HEK293 (cell line): ENCODE results near the gene VPS50.

Experiments
- ATF2 ChIP-seq: fragments of 450-650 bp; formaldehyde crosslinking; IDR thresholded peaks from 2 replicates; pipeline ENCODE4 v1.5.1; 2016; ENCODE audit warnings: missing biosample characterization, missing genetic modification characterization, low read depth
- GLI4 ChIP-seq: fragments of 450-650 bp; formaldehyde crosslinking; IDR thresholded peaks from 2 replicates; pipeline ENCODE4 v1.5.1; 2016; ENCODE audit warnings: missing biosample characterization, missing genetic modification characterization
- PRDM4 ChIP-seq: fragments of 450-650 bp; formaldehyde crosslinking; IDR thresholded peaks from 2 replicates; pipeline ENCODE4 v1.5.1; 2017; ENCODE audit warnings: missing biosample characterization, missing genetic modification characterization
- SCRT1 ChIP-seq: fragments of 450-650 bp; formaldehyde crosslinking; IDR thresholded peaks from 2 replicates; pipeline ENCODE4 v1.5.1; 2016; ENCODE audit warnings: missing biosample characterization, missing genetic modification characterization, borderline replicate concordance
- TRIM28 ChIP-seq: IDR thresholded peaks from 2 replicates; pipeline ENCODE4 v1.6.1; 2011; ENCODE audit warnings: low read length, control low read depth, borderline replicate concordance
- ZNF23 ChIP-seq: fragments of 450-650 bp; formaldehyde crosslinking; IDR thresholded peaks from 2 replicates; pipeline ENCODE4 v1.5.1; 2016; ENCODE audit warnings: missing biosample characterization, missing genetic modification characterization, borderline replicate concordance
- ZNF266 ChIP-seq: fragments of 450-650 bp; formaldehyde crosslinking; IDR thresholded peaks from 2 replicates; pipeline ENCODE4 v1.5.1; 2016; ENCODE audit warnings: missing biosample characterization, missing genetic modification characterization, low read depth
- ZNF571 ChIP-seq: fragments of 450-650 bp; formaldehyde crosslinking; IDR thresholded peaks from 2 replicates; pipeline ENCODE4 v1.5.0; 2017; ENCODE audit warnings: missing biosample characterization, missing genetic modification characterization
- ZSCAN23 ChIP-seq: fragments of 450-650 bp; formaldehyde crosslinking; IDR thresholded peaks from 2 replicates; pipeline ENCODE4 v1.5.1; 2016; ENCODE audit warnings: missing biosample characterization, missing genetic modification characterization
- ZSCAN30 ChIP-seq: fragments of 450-650 bp; IDR thresholded peaks from 2 replicates; pipeline ENCODE4 v1.5.1; 2018; ENCODE audit warnings: missing biosample characterization, mild to moderate bottlenecking, missing genetic modification characterization, moderate library complexity
- TF ChIP-seq, protein P1 (sequence below): fragments of 450-650 bp; formaldehyde crosslinking; IDR thresholded peaks from 2 replicates; pipeline ENCODE4 v1.5.1; 2016; ENCODE audit warnings: missing biosample characterization, missing genetic modification characterization
- TF ChIP-seq, protein P2 (sequence below): fragments of 450-650 bp; formaldehyde crosslinking; IDR thresholded peaks from 2 replicates; pipeline ENCODE4 v1.5.1; 2016; ENCODE audit warnings: missing biosample characterization, missing genetic modification characterization

DNA sequence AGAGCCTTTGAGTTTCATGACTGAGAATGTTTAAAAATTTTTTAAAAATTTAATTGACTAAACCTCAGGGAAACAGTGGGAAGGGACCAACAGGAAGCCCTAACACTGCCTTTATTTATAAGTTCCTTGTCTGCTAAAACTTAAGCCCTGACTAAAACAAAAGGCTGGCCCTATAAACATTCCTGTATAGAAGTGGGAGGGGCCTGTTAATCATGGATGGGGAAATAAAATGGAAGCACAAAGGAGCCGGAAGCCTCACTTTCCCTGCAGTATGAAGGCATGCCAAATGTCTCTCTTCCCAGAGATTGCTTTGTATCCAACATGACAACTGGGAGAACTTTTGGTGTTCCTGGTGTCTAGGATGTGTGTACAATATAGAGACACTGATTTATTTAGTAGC lies 66.0 kb downstream of the VPS50 start:
- no peak for TF ChIP-seq ZSCAN30 (tag by site-specific recombination)
- no peak for TF ChIP-seq ZNF571
- TF ChIP-seq, protein P1, sequence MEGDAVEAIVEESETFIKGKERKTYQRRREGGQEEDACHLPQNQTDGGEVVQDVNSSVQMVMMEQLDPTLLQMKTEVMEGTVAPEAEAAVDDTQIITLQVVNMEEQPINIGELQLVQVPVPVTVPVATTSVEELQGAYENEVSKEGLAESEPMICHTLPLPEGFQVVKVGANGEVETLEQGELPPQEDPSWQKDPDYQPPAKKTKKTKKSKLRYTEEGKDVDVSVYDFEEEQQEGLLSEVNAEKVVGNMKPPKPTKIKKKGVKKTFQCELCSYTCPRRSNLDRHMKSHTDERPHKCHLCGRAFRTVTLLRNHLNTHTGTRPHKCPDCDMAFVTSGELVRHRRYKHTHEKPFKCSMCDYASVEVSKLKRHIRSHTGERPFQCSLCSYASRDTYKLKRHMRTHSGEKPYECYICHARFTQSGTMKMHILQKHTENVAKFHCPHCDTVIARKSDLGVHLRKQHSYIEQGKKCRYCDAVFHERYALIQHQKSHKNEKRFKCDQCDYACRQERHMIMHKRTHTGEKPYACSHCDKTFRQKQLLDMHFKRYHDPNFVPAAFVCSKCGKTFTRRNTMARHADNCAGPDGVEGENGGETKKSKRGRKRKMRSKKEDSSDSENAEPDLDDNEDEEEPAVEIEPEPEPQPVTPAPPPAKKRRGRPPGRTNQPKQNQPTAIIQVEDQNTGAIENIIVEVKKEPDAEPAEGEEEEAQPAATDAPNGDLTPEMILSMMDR (tag by site-specific recombination) = no peak
- no peak for TF ChIP-seq GLI4 (tag by site-specific recombination)
- no peak for TF ChIP-seq PRDM4 (tag by site-specific recombination)
- TF ChIP-seq ZNF23 (tag by site-specific recombination) = no peak
- TF ChIP-seq ATF2 (tag by site-specific recombination) = no peak
- no peak for TF ChIP-seq SCRT1 (tag by site-specific recombination)
- TF ChIP-seq ZNF266 (tag by site-specific recombination) = no peak
- TF ChIP-seq ZSCAN23 (tag by site-specific recombination) = no peak
- TF ChIP-seq, protein P2, sequence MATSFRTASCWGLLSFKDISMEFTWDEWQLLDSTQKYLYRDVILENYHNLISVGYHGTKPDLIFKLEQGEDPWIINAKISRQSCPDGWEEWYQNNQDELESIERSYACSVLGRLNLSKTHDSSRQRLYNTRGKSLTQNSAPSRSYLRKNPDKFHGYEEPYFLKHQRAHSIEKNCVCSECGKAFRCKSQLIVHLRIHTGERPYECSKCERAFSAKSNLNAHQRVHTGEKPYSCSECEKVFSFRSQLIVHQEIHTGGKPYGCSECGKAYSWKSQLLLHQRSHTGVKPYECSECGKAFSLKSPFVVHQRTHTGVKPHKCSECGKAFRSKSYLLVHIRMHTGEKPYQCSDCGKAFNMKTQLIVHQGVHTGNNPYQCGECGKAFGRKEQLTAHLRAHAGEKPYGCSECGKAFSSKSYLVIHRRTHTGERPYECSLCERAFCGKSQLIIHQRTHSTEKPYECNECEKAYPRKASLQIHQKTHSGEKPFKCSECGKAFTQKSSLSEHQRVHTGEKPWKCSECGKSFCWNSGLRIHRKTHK (tag by site-specific recombination) = no peak
- no peak for TF ChIP-seq TRIM28
